GM21737 (cell line): ENCODE measurements around the gene C5orf58.

Experiments used
- ATAC-seq: cut with Tn5 transposase; IDR thresholded peaks from one replicate; pipeline ENCODE4 v1.9.1; 2021; ENCODE audit warnings: mild to moderate bottlenecking, moderate library complexity; ENCODE audit not compliant: unreplicated experiment

Gene C5orf58

GRCh38 chr5:170278611-170279458 is 46.0 kb downstream of the C5orf58 start:
- ATAC-seq, result peak; percentile 94

DNA sequence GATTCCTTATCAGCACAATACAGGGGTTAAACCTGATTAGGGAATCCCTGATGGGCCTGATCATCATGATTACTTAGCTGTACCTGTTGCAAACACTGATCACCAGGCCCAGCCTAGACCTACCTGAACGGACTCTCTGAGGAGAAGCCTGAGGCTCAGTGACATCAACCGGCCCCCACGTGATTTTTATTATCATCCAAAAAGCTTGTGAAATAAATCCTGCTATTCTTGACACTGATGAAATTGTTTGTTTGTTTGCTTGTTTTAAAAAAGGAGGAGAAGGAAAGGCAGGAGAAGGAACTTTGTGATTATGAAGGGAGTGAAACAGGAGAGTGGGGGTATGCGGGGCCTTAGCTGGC is 46.7 kb downstream of the C5orf58 start:
- no peak for ATAC-seq

DNA sequence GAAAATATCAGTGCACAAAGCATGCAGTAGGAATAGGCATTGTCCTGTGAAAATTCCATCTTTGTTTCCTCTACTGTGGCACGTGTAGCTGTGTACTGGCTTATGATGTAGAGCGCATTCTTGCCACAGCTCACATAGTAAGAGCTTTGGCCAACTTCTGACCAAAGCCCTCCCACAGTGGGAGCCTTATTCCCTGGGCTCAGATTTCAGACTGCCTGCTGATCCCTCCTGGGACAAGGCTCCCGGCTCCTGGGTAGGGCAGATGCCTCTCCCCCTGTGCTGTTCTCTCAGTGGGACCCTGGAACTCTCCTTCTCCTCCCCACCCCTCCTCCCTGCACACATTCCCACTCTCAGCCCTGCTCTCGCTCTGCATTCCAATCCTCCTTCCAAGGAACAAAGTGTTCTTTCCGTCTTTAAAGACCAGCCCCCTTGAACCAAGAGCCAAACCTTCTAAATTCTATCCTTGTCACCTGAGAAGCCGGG is 47.3 kb downstream of the C5orf58 start:
- ATAC-seq, result no peak

GRCh38 chr5:170283296-170283695 is 50.5 kb downstream of the C5orf58 start:
- no peak for ATAC-seq

DNA sequence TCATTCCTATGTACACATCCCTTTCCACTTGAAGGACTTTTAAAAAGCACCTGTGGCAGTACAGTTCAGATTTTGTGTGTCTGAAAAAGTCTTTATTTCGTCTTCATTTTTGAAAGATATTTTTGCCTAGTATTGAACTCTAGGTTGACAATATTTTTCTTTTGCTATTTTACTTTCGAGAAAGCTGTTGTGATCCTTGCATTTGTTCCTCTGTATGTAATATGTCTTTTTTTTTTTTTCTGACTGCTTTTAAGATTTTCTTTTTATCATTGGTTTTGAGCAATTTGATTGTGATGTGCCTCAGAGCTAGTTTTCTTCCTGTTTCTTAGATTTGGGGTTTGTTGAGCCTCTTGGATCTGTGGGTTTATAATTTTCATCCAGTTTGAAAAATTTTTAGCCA is 51.4 kb downstream of the C5orf58 start:
- ATAC-seq, result no peak

- ATAC-seq, result no peak
Observed at GRCh38 chr5:170285181-170285580, 52.4 kb downstream of the C5orf58 start.

GRCh38 chr5:170286386-170286925 is 53.7 kb downstream of the C5orf58 start:
- no peak for ATAC-seq

DNA sequence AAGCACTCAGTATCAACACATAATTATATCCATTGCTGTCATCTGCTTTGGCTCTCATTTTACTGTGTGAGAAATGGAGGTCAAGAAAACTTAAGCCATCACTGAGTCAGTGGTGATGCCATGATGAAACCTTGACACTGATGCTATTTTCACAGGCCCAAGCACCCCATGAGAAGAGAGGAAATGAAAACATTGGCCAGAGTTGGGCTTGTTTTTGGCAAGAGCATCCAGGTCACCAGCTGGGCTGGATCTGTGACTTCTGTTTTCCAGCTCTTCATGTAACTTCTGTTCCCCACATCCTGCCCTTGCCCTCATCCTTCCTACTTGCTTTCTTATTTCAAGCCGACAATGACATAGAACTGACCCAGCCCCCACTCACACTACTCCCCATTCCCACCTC is 54.7 kb downstream of the C5orf58 start:
- ATAC-seq, result no peak

GRCh38 chr5:170288151-170288550 is 55.4 kb downstream of the C5orf58 start:
- no peak for ATAC-seq

GRCh38 chr5:170288551-170288950 is 55.8 kb downstream of the C5orf58 start:
- no peak for ATAC-seq

- ATAC-seq, result no peak
Observed at GRCh38 chr5:170289121-170289520, 56.3 kb downstream of the C5orf58 start.

- ATAC-seq, result no peak
Observed at GRCh38 chr5:170289764-170290163, 57.0 kb downstream of the C5orf58 start.

DNA sequence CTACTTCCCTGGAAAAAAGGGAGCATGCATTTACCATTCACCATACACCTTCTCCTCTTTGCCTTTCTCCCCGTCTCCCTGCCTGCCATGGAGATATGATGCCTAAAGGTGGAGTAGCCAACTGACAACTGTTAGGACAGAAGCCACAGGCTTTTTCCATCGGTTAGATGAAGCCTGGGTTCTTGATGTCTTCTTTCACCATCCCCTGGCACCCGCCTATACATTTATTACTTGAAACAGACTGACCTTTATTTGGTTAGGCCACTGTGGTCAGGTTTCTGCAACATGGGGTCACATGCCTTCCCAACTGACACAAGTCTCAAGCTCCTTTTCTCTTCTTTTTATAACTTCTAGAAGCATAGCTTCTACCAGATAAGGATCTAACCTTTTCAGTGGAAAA is 57.7 kb downstream of the C5orf58 start:
- ATAC-seq, result no peak

- no peak for ATAC-seq
Observed at GRCh38 chr5:170292179-170293104, 59.7 kb downstream of the C5orf58 start.

DNA sequence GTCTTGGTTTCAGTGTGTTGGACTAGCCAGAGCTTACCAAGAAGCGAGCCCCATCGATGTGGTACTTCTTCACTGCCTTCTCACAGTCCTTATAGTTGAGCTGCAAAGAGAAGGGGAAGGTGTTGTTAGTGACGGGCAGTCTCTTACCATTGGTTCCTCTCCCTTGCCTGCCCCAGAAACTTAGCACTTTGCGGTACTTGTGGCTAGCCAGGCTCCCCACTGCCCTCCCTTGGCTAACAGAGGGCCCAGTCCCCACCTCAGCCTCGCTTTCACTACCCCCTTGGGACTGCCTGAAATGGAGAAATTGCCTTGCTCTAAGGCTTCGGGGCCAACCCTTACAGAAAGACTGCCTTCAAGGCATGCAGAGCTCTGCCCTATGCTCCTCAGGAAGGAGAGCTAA is 60.5 kb downstream of the C5orf58 start:
- ATAC-seq, result peak; percentile 75

GRCh38 chr5:170294057-170294456 is 61.3 kb downstream of the C5orf58 start:
- ATAC-seq, result no peak

GRCh38 chr5:170294556-170294955 is 61.8 kb downstream of the C5orf58 start:
- ATAC-seq, result no peak
